ENCODE data around the gene TMEM115.

Gene TMEM115

GRCh38 chr3:50371133-50371685, 11.9 kb upstream of the TMEM115 start:
- H4K8ac ChIP-seq (ENCODE audit: low read depth, low read length), result no peak overlapping the region
- H3K4ac ChIP-seq (ENCODE audit: low read depth, low read length), result no peak overlapping the region
- no peaks in the 10 kb centered on the region for H3K79me1 ChIP-seq (ENCODE audit: low read length)
- H2AFZ ChIP-seq (ENCODE audit: insufficient read depth, low read length, poor library complexity), result no peak overlapping the region
- H3K4me1 ChIP-seq (ENCODE audit: control insufficient read depth in 1 of 2, insufficient read depth in 2 of 2, low read length in 2 of 2), result no peaks in the 10 kb centered on the region
- no peak overlapping the region for H2BK120ac ChIP-seq (ENCODE audit: insufficient read depth, low read length, poor library complexity)
- no peaks in the 10 kb centered on the region for H3K79me2 ChIP-seq (ENCODE audit: control insufficient read depth, insufficient read depth, low read length, poor library complexity)
- no peak overlapping the region for H3K18ac ChIP-seq (ENCODE audit: low read length)
- H3K14ac ChIP-seq (ENCODE audit: low read length), result no peak overlapping the region
- H3K36me3 ChIP-seq (ENCODE audit: control insufficient read depth in 1 of 2, insufficient read depth in 2 of 2, low read length in 2 of 2), result no peaks in the 10 kb centered on the region
- no peak overlapping the region for H3K9ac ChIP-seq (ENCODE audit: low read length)
- DNase-seq, result no peak
- H3K4me2 ChIP-seq (ENCODE audit: low read length), result no peak overlapping the region
- H2AK5ac ChIP-seq (ENCODE audit: low read length), result no peak overlapping the region
- H4K91ac ChIP-seq (ENCODE audit: low read depth, low read length), result no peak overlapping the region
- H2BK5ac ChIP-seq (ENCODE audit: low read depth, low read length, poor library complexity), result no peak overlapping the region
- H3K27me3 ChIP-seq (ENCODE audit: insufficient read depth, low read length), result no peaks in the 10 kb centered on the region
- no peak overlapping the region for H3K27ac ChIP-seq (ENCODE audit: low read depth, low read length)
- no peaks in the 10 kb centered on the region for H3K9me3 ChIP-seq (ENCODE audit: insufficient read depth, low read depth, low read length)
- no peak overlapping the region for H4K12ac ChIP-seq (ENCODE audit: low read depth, low read length)
- H2BK12ac ChIP-seq (ENCODE audit: low read length), result no peak overlapping the region
- H3K23ac ChIP-seq (ENCODE audit: low read length), result no peak overlapping the region
- H3K4me3 ChIP-seq (ENCODE audit: low read depth, low read length), result no peak overlapping the region
- WGBS (ENCODE audit: extremely low coverage, insufficient coverage, insufficient read length), result no CpG with 5 or more reads among the region's 3 CpGs

DNA sequence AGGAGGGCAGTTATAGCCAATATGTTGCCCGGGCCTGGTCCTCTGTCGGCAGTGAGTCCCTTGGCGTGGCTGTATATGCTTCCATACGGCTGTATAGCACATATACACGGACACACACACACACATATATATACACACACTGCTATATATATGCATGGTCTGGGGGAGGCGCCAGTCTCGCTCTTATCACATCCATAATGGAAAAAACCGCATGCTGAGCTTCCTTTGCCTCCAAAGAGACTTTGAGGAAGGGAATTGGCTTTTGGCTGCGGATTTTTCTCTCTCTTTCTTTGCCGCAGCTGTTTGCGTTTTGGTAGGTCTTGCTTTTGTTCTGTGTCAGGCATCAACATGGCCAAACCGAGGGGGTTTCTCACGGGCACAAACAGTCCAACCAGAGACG, 11.3 kb upstream of the TMEM115 start:
- Histone ChIP-seq H2BK12ac (ENCODE audit: low read length) (no peak overlapping the region), H3K23ac (ENCODE audit: low read length) (no peak overlapping the region), H3K27ac (ENCODE audit: low read depth, low read length) (no peak overlapping the region), H3K27me3 (ENCODE audit: insufficient read depth, low read length) (no peaks in the 10 kb centered on the region), H3K9me3 (ENCODE audit: insufficient read depth, low read depth, low read length) (no peaks in the 10 kb centered on the region), H3K4ac (ENCODE audit: low read depth, low read length) (no peak overlapping the region), H2AFZ (ENCODE audit: insufficient read depth, low read length, poor library complexity) (no peak overlapping the region), H3K4me1 (ENCODE audit: control insufficient read depth in 1 of 2, insufficient read depth in 2 of 2, low read length in 2 of 2) (peaks cover 1 to 2% of the 10 kb centered on the region in 2 experiments), H3K9ac (ENCODE audit: low read length) (no peak overlapping the region), H3K36me3 (ENCODE audit: control insufficient read depth in 1 of 2, insufficient read depth in 2 of 2, low read length in 2 of 2) (no peaks in the 10 kb centered on the region), H3K4me2 (ENCODE audit: low read length) (no peak overlapping the region), H2AK5ac (ENCODE audit: low read length) (no peak overlapping the region), H2BK5ac (ENCODE audit: low read depth, low read length, poor library complexity) (no peak overlapping the region), H3K18ac (ENCODE audit: low read length) (no peak overlapping the region), H4K8ac (ENCODE audit: low read depth, low read length) (no peak overlapping the region), H2BK120ac (ENCODE audit: insufficient read depth, low read length, poor library complexity) (no peak overlapping the region), H4K12ac (ENCODE audit: low read depth, low read length) (no peak overlapping the region), H3K14ac (ENCODE audit: low read length) (no peak overlapping the region), H3K79me1 (ENCODE audit: low read length) (no peaks in the 10 kb centered on the region), H4K91ac (ENCODE audit: low read depth, low read length) (no peak overlapping the region), H3K79me2 (ENCODE audit: control insufficient read depth, insufficient read depth, low read length, poor library complexity) (no peaks in the 10 kb centered on the region), H3K4me3 (ENCODE audit: low read depth, low read length) (no peak overlapping the region)
- WGBS (ENCODE audit: extremely low coverage, insufficient coverage, insufficient read length), result no CpG with 5 or more reads among the region's 14 CpGs
- peak in 1 of 2 donors; percentile 21 for DNase-seq

GRCh38 chr3:50369012-50369670, 9.8 kb upstream of the TMEM115 start:
- H3K79me2 ChIP-seq (ENCODE audit: control insufficient read depth, insufficient read depth, low read length, poor library complexity), result peaks cover 1% of the 10 kb centered on the region
- H2AFZ ChIP-seq (ENCODE audit: insufficient read depth, low read length, poor library complexity), result no peak overlapping the region
- H4K91ac ChIP-seq (ENCODE audit: low read depth, low read length), result no peak overlapping the region

DNA sequence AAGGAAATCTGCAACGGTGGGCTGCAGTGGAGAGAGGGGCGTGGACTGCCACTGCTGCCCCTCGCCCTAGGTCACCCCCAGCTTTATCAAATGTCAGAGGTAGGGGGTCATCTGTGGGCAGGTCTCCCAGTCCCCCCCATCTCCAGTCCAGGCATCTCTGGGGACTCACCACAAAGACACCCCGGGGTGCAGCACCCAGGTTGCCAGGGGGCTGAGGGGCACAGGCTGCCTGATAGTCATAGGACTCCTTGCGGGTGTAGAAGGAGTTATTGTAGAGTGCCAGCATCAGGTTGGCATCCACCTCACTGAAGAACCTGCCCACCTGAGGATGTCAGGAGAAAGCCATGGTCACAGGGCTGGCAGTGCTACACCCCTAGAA, 6.5 kb upstream of the TMEM115 start:
- no peak overlapping the region for H2BK120ac ChIP-seq (ENCODE audit: insufficient read depth, low read length, poor library complexity)
- no peak for DNase-seq
- peaks cover 10 to 13% of the 10 kb centered on the region in 2 experiments for H3K4me1 ChIP-seq (ENCODE audit: control insufficient read depth in 1 of 2, insufficient read depth in 2 of 2, low read length in 2 of 2)
- H3K9ac ChIP-seq (ENCODE audit: low read length), result no peak overlapping the region
- no peak overlapping the region for H4K91ac ChIP-seq (ENCODE audit: low read depth, low read length)
- H4K12ac ChIP-seq (ENCODE audit: low read depth, low read length), result no peak overlapping the region
- no peak overlapping the region for H3K4ac ChIP-seq (ENCODE audit: low read depth, low read length)
- H3K9me3 ChIP-seq (ENCODE audit: insufficient read depth, low read depth, low read length), result no peaks in the 10 kb centered on the region
- H3K27me3 ChIP-seq (ENCODE audit: insufficient read depth, low read length), result no peaks in the 10 kb centered on the region
- H2AFZ ChIP-seq (ENCODE audit: insufficient read depth, low read length, poor library complexity), result peak overlapping the region; percentile 88
- H4K8ac ChIP-seq (ENCODE audit: low read depth, low read length), result peak overlapping the region; percentile 39
- H2BK12ac ChIP-seq (ENCODE audit: low read length), result no peak overlapping the region
- peak overlapping the region; percentile 31 for H3K18ac ChIP-seq (ENCODE audit: low read length)
- no peak overlapping the region for H3K14ac ChIP-seq (ENCODE audit: low read length)
- no peak overlapping the region for H3K27ac ChIP-seq (ENCODE audit: low read depth, low read length)
- no CpG with 5 or more reads among the region's 5 CpGs for whole genome bisulfite sequencing (ENCODE audit: extremely low coverage, insufficient coverage, insufficient read length)
- H3K23ac ChIP-seq (ENCODE audit: low read length), result no peak overlapping the region
- H3K79me1 ChIP-seq (ENCODE audit: low read length), result peaks cover 2% of the 10 kb centered on the region
- peaks cover 1% of the 10 kb centered on the region for H3K79me2 ChIP-seq (ENCODE audit: control insufficient read depth, insufficient read depth, low read length, poor library complexity)
- H3K4me2 ChIP-seq (ENCODE audit: low read length), result peak overlapping the region; percentile 88
- H2AK5ac ChIP-seq (ENCODE audit: low read length), result no peak overlapping the region
- no peaks in the 10 kb centered on the region for H3K36me3 ChIP-seq (ENCODE audit: control insufficient read depth in 1 of 2, insufficient read depth in 2 of 2, low read length in 2 of 2)
- no peak overlapping the region for H3K4me3 ChIP-seq (ENCODE audit: low read depth, low read length)
- H2BK5ac ChIP-seq (ENCODE audit: low read depth, low read length, poor library complexity), result no peak overlapping the region

More at GRCh38 chr3:50369012-50369670, 9.8 kb upstream of the TMEM115 start:
- Histone ChIP-seq H4K8ac (ENCODE audit: low read depth, low read length) (no peak overlapping the region), H2BK120ac (ENCODE audit: insufficient read depth, low read length, poor library complexity) (no peak overlapping the region), H2BK12ac (ENCODE audit: low read length) (no peak overlapping the region), H3K9me3 (ENCODE audit: insufficient read depth, low read depth, low read length) (no peaks in the 10 kb centered on the region), H3K27ac (ENCODE audit: low read depth, low read length) (no peak overlapping the region), H3K27me3 (ENCODE audit: insufficient read depth, low read length) (no peaks in the 10 kb centered on the region), H3K18ac (ENCODE audit: low read length) (no peak overlapping the region), H3K79me1 (ENCODE audit: low read length) (peaks cover 2% of the 10 kb centered on the region), H3K23ac (ENCODE audit: low read length) (no peak overlapping the region), H3K9ac (ENCODE audit: low read length) (no peak overlapping the region), H3K4ac (ENCODE audit: low read depth, low read length) (no peak overlapping the region), H3K4me3 (ENCODE audit: low read depth, low read length) (no peak overlapping the region), H3K4me2 (ENCODE audit: low read length) (no peak overlapping the region), H3K36me3 (ENCODE audit: control insufficient read depth in 1 of 2, insufficient read depth in 2 of 2, low read length in 2 of 2) (no peaks in the 10 kb centered on the region), H2AK5ac (ENCODE audit: low read length) (no peak overlapping the region), H4K12ac (ENCODE audit: low read depth, low read length) (no peak overlapping the region), H3K4me1 (ENCODE audit: control insufficient read depth in 1 of 2, insufficient read depth in 2 of 2, low read length in 2 of 2) (peaks cover 10 to 12% of the 10 kb centered on the region in 2 experiments), H2BK5ac (ENCODE audit: low read depth, low read length, poor library complexity) (no peak overlapping the region), H3K14ac (ENCODE audit: low read length) (no peak overlapping the region)
- DNase-seq, result no peak
- WGBS (ENCODE audit: extremely low coverage, insufficient coverage, insufficient read length), result no CpG with 5 or more reads among the region's 9 CpGs

All from trophoblast cell (in vitro differentiated cells and primary cell).